ENCODE measurements around the gene MAEL.

MAEL gene

DNA sequence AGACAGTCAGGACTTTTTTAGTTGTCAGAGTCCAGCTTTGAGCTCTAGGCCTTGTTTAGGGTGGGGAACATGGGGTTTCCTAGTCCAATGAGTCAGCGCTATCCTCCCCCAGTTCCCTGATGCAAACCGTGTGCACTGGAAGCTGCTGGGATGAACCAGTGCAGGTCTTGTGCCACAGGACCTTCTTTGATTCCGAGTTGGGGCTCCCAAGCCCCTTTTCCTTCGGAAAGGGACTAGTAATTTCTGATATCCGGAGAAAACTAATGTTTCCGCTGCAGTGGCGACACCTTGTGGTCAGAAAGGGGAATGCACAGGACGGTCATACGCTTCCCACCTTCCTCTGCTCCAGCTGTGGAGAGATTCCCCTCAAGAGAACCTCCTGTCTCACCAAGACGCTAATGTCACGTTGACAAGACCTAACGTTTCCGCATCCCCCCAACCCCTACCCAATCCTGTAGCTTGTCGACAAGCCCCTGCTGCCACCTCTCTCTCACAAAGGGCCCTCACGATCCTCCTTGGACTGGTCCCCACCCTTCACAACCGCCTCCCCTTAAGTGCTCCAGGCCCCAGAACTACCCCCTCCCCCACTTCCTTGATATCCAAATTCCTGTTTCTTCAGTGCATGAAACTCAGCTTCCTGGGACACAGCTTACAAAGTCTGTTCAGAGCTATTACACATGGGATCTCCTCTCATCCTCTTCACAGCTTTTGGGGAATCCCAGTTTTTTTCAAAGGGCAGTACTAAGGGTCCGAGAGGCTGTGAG, 70.1 kb downstream of the MAEL start:
- H3K4me3 ChIP-seq (ENCODE audit: low read depth in 1 of 2, low read length in 1 of 2): no peak overlapping the region
- TF ChIP-seq, protein P1, sequence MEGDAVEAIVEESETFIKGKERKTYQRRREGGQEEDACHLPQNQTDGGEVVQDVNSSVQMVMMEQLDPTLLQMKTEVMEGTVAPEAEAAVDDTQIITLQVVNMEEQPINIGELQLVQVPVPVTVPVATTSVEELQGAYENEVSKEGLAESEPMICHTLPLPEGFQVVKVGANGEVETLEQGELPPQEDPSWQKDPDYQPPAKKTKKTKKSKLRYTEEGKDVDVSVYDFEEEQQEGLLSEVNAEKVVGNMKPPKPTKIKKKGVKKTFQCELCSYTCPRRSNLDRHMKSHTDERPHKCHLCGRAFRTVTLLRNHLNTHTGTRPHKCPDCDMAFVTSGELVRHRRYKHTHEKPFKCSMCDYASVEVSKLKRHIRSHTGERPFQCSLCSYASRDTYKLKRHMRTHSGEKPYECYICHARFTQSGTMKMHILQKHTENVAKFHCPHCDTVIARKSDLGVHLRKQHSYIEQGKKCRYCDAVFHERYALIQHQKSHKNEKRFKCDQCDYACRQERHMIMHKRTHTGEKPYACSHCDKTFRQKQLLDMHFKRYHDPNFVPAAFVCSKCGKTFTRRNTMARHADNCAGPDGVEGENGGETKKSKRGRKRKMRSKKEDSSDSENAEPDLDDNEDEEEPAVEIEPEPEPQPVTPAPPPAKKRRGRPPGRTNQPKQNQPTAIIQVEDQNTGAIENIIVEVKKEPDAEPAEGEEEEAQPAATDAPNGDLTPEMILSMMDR (IDR thresholded peaks at IDR 0.05): peak; percentile 87
- H3K9me3 ChIP-seq: no peaks in the 10 kb centered on the region
- no peak overlapping the region for H3K27ac ChIP-seq
- no peaks in the 10 kb centered on the region for H3K36me3 ChIP-seq
- no peaks in the 10 kb centered on the region for H3K27me3 ChIP-seq
- H3K4me1 ChIP-seq (ENCODE audit: control insufficient read depth in 1 of 2, insufficient read depth in 1 of 2, low read depth in 1 of 2, low read length in 1 of 2): peaks cover 0 to 4% of the 10 kb centered on the region in 2 experiments

DNA sequence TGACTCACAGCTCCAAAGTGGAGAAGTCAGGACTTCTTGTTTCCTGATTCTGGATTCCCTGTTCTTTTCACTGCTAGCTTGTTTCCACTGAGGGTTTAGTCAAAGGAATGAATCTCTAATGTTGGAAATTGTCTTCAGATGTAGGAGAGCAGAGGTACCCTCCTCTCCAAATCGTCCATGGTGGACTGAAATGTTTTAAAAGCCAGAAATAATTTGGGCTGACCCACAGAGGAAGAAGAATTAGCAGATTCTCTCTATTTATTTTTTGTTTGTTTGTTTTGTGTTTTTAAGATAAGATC, 70.7 kb downstream of the MAEL start:
- H3K27ac ChIP-seq: no peak overlapping the region

DNA sequence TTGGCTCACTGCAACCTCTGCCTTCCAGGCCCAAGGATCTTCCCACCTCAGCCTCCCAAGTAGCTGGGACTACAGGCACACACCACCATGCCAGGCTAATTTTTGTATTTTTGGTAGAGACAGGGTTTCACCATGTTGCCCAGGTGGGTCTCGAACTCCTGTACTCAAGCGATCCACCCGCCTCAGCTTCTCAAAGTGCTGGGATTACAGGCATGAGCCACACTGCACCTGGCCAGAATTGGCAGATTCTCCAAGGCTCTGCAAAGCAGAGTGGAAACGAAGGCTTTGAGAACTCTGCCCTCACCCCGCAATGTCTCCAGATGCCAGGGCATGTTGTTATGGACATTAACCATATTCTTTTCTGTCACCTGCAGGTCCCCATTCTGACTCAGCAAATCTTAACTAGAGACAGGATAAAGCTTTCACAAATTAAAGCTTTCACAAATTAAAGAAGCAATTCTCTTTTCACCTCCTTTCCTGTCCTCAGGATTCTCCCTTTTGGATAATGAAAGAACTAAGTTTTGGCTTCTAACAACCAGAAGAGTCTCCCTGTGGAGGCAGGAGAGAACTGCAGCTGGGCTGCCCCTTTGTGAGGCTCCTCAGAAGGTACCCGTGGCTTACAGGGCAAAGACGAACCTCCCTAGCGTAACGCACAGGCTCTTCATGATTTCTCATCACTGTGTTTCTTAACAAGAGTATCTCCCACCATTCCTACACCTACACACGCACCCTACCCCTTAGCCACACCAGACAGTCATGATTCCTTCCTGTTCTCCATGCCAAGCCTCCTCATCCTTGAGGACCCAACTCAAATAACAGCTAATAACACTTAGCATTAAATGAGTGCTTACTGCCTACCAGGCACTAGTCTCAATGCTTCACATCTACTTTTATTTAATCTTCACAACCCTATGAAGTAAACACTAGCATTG, 71.3 kb downstream of the MAEL start:
- H3K9me3 ChIP-seq: no peaks in the 10 kb centered on the region
- H3K27me3 ChIP-seq: no peaks in the 10 kb centered on the region
- H3K27ac ChIP-seq: no peak overlapping the region
- TF ChIP-seq, protein P1 (IDR thresholded peaks at IDR 0.05): no peak
- no peaks in the 10 kb centered on the region for H3K36me3 ChIP-seq
- H3K4me3 ChIP-seq (ENCODE audit: low read depth in 1 of 2, low read length in 1 of 2): no peak overlapping the region
- H3K4me1 ChIP-seq (ENCODE audit: control insufficient read depth in 1 of 2, insufficient read depth in 1 of 2, low read depth in 1 of 2, low read length in 1 of 2): peaks cover 0 to 4% of the 10 kb centered on the region in 2 experiments

More for the DNA sequence above, 70.7 kb downstream of the MAEL start:
- no peak overlapping the region for H3K4me3 ChIP-seq (ENCODE audit: low read depth in 1 of 2, low read length in 1 of 2)
- H3K4me1 ChIP-seq (ENCODE audit: control insufficient read depth in 1 of 2, insufficient read depth in 1 of 2, low read depth in 1 of 2, low read length in 1 of 2): peaks cover 0 to 4% of the 10 kb centered on the region in 2 experiments
- no peaks in the 10 kb centered on the region for H3K36me3 ChIP-seq
- H3K9me3 ChIP-seq: no peaks in the 10 kb centered on the region
- TF ChIP-seq, protein P1 (IDR thresholded peaks at IDR 0.05): no peak
- H3K27me3 ChIP-seq: no peaks in the 10 kb centered on the region

DNA sequence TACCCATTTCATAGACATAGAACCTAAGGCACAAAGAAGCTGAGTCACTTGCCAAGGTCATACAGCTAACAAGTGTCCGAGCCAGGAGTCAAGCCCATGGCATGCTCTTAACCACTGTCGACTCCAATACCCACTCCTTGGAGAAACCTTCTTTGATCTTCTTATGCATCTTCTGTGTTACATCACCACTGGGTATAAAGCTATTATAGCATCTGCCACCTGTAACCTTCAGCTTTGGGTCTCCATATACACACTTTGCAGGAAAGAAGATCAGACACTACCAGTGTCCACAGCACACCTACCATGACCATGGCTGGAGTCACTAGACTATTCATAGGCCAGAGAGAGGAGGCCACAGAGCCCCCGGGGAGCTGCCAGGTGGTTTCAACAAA, 72.0 kb downstream of the MAEL start:
- TF ChIP-seq, protein P1 (IDR thresholded peaks at IDR 0.05): no peak
- H3K9me3 ChIP-seq: no peaks in the 10 kb centered on the region
- no peaks in the 10 kb centered on the region for H3K27me3 ChIP-seq
- H3K4me1 ChIP-seq (ENCODE audit: control insufficient read depth in 1 of 2, insufficient read depth in 1 of 2, low read depth in 1 of 2, low read length in 1 of 2): peaks cover 0 to 4% of the 10 kb centered on the region in 2 experiments
- no peak overlapping the region for H3K4me3 ChIP-seq (ENCODE audit: low read depth in 1 of 2, low read length in 1 of 2)
- no peak overlapping the region for H3K27ac ChIP-seq
- no peaks in the 10 kb centered on the region for H3K36me3 ChIP-seq

DNA sequence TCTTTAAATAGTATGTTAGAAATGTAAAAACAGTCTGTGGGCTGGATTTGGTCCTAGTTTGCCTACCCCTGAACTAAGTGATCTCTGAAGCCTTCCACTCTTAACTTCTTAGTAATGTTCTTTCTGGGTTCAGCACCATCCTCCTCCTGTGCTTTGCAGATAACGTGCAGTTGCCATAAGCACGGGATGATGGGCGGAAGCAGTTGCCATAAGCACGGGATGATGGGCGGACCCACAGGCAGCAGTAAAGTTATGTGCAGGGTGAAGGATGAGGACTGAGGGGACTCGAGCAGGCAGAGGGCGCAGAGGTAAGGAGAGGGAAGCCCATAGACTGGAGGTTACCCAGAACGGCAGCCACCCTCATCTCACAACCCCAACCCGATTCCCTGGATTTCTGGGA, 75.5 kb downstream of the MAEL start:
- no peaks in the 10 kb centered on the region for H3K36me3 ChIP-seq
- H3K4me3 ChIP-seq (ENCODE audit: low read depth in 1 of 2, low read length in 1 of 2): no peak overlapping the region
- TF ChIP-seq, protein P1 (IDR thresholded peaks at IDR 0.05): no peak
- no peak overlapping the region for H3K27ac ChIP-seq
- H3K9me3 ChIP-seq: no peaks in the 10 kb centered on the region
- H3K27me3 ChIP-seq: no peaks in the 10 kb centered on the region
- H3K4me1 ChIP-seq (ENCODE audit: control insufficient read depth in 1 of 2, insufficient read depth in 1 of 2, low read depth in 1 of 2, low read length in 1 of 2): peaks cover 4 to 6% of the 10 kb centered on the region in 2 experiments

Data from neutrophil (primary cell).